Calu3 (cell line): ENCODE measurements around the gene SEC62. TPM values are rescaled to one million over a fixed set of nuclear protein-coding genes. Genes with fewer than 3 reads are reported as not detected.
A peak's percentile ranks its signal among the peaks of the same experiment; 100 is the strongest.

Experiments
- BruUV-seq: library from RNA; stranded (reverse); fragments of 400-500 nt; replicated peaks from 2 replicates; lab custom pipeline; 2021; lab: Mats Ljungman, UMichigan
- CTCF ChIA-PET: fragments of 300-600 bp; sonication (Branson Sonifier 250); formaldehyde crosslinking; loops from one replicate; lab custom pipeline; 2022; ENCODE audit warnings: antibody characterized with exemption; lab: Charles Lee
- DNase-seq: peaks from one replicate; pipeline ENCODE4 v3.0.0; 2022
- H3K27ac Mint-ChIP-seq: one replicate; pipeline ENCODE4 v1.8.0; 2022; ENCODE audit warnings: mixed read lengths; ENCODE audit not compliant: unreplicated experiment
- H3K27me3 Mint-ChIP-seq: one replicate; pipeline ENCODE4 v1.8.0; 2022; ENCODE audit warnings: mixed read lengths; ENCODE audit not compliant: unreplicated experiment
- H3K36me3 Mint-ChIP-seq: one replicate; pipeline ENCODE4 v1.8.0; 2022; ENCODE audit warnings: mild to moderate bottlenecking, moderate library complexity, mixed read lengths; ENCODE audit not compliant: insufficient read depth, unreplicated experiment
- H3K4me1 Mint-ChIP-seq: one replicate; pipeline ENCODE4 v1.8.0; 2022; ENCODE audit warnings: mild to moderate bottlenecking, low read depth, mixed read lengths; ENCODE audit not compliant: unreplicated experiment
- H3K4me3 Mint-ChIP-seq: one replicate; pipeline ENCODE4 v1.8.0; 2022; ENCODE audit warnings: mild to moderate bottlenecking, low read depth, moderate library complexity, mixed read lengths; ENCODE audit not compliant: unreplicated experiment
- H3K9me3 Mint-ChIP-seq: one replicate; pipeline ENCODE4 v1.8.0; 2022; ENCODE audit warnings: low read depth, mixed read lengths; ENCODE audit not compliant: unreplicated experiment
- CTCF ChIP-seq: fragments of 200-600 bp; IDR thresholded peaks from one replicate; pipeline ENCODE4 v1.8.0; 2022; ENCODE audit warnings: antibody characterized with exemption; ENCODE audit not compliant: unreplicated experiment
- intact Hi-C: fragments of 100-400 bp; cut with micrococcal nuclease; formaldehyde crosslinking; loops from one replicate; pipeline ENCODE4 v1.10.0; 2022; ENCODE audit not compliant: unreplicated experiment
- total RNA-seq: library from RNA; stranded (reverse); gene quantifications from 2 replicates; pipeline ENCODE4 v1.2.3, GENCODE V29; 2022

Gene SEC62
- total RNA-seq, 1 experiment from 2014 or later: 148 TPM

GRCh38 chr3:169966951-169967915 is 626 bp downstream of the SEC62 start:
- Mint-ChIP-seq H3K4me3 (peak overlapping the region; percentile 94), H3K36me3 (peaks cover 22% of the 10 kb centered on the region), H3K9me3 (peaks cover 3% of the 10 kb centered on the region), H3K4me1 (peaks cover 33% of the 10 kb centered on the region), H3K27me3 (peaks cover 9% of the 10 kb centered on the region), H3K27ac (peak overlapping the region; percentile 98)
- no peak for TF ChIP-seq CTCF
- peak; percentile 46 for DNase-seq
- no TSS peak for BruUV-seq
- CTCF ChIA-PET: interaction anchor here (0.6 to 2.0 kb wide), 7 partner anchors 18 to 1096 kb away, joined by 3 to 5 read pairs (median 4); partner anchors contain the start of gene LRRC31
- intact Hi-C loops: loop anchor here (1.0 to 2.0 kb wide), 2 partner anchors 104 to 204 kb away; no protein-coding TSS in a partner anchor

GRCh38 chr3:169968224-169968885 is 1.7 kb downstream of the SEC62 start:
- H3K27me3 Mint-ChIP-seq: no peaks in the 10 kb centered on the region
- H3K4me1 Mint-ChIP-seq: peaks cover 37% of the 10 kb centered on the region
- peaks cover 3% of the 10 kb centered on the region for H3K9me3 Mint-ChIP-seq
- TF ChIP-seq CTCF: no peak
- CTCF ChIA-PET: interaction anchor here (0.6 to 2.0 kb wide), 4 partner anchors 18 to 175 kb away, joined by 3 to 5 read pairs (median 4); partner anchors contain the start of gene LRRC31
- H3K27ac Mint-ChIP-seq: peak overlapping the region; percentile 98
- BruUV-seq: TSS peak; percentile 22
- intact Hi-C loops: no loop called here
- peak overlapping the region; percentile 94 for H3K4me3 Mint-ChIP-seq
- H3K36me3 Mint-ChIP-seq: peaks cover 22% of the 10 kb centered on the region
- DNase-seq: no peak

GRCh38 chr3:169969174-169970095 is 2.8 kb downstream of the SEC62 start:
- TF ChIP-seq CTCF: no peak
- DNase-seq: no peak
- Mint-ChIP-seq H3K4me3 (no peak overlapping the region), H3K27ac (no peak overlapping the region), H3K9me3 (peaks cover under 1% of the 10 kb centered on the region), H3K36me3 (peaks cover 22% of the 10 kb centered on the region), H3K4me1 (peaks cover 37% of the 10 kb centered on the region), H3K27me3 (no peaks in the 10 kb centered on the region)
- CTCF ChIA-PET: no interaction called here
- no TSS peak for BruUV-seq
- intact Hi-C loops: loop anchor here (2.0 kb wide), 1 partner anchor 15 kb away; no protein-coding TSS in a partner anchor
